ENCODE data around the gene SORBS1.

GRCh38 chr10:95265572-95265971, 295.6 kb downstream of the SORBS1 start:
- TF ChIP-seq CTCF (IDR thresholded peaks at IDR 0.05; ENCODE audit: insufficient read depth, low read length, poor library complexity, severe bottlenecking) (no peak), EZH2phosphoT487 (conservative IDR thresholded peaks at IDR 0.05; ENCODE audit: low read length) (no peak)

Measured in SU-DHL-6 (cell line).